PC-3 (cell line): Measurements from ENCODE around the gene HOGA1.

Experiments used
- CTCF ChIP-seq: fragments of 300-600 bp; sonication (generic); conservative IDR thresholded peaks from 2 replicates; pipeline ENCODE4 v1.5.1; 2017; ENCODE audit warnings: antibody characterized with exemption, low read depth, mild to moderate bottlenecking, low read length
- EZH2 ChIP-seq: fragments of 300-600 bp; sonication (generic); IDR thresholded peaks from one replicate; pipeline ENCODE4 v1.6.1; 2017; ENCODE audit warnings: antibody characterized with exemption, mild to moderate bottlenecking, low read length; ENCODE audit not compliant: unreplicated experiment

DNA sequence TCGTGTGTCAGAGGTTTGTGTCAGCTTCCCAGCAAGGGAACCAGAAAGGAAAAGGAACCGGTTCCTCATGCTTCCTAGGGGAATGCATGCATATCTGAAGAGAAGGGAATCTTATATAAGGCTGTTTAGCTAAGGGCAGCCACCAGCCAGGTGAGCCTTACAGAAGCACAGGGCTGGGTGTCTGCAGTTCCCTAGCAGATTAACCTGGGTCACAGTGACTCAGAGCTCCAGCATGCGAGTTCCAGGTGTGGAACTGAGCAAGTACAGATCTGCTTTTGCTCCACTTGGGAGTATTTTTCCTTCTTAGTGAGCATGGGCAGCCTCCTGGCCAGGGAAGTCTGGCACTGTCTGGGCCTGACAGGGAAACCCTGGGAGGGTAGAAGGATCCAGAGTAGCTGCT lies 12.6 kb upstream of the HOGA1 start:
- TF ChIP-seq EZH2 (no peak), CTCF (no peak)
